SU-DHL-6 (cell line): ENCODE data around the gene ROS1.

Experiments used
- H2AFZ ChIP-seq: fragments of 200-600 bp; sonication (generic); 2 replicates; pipeline ENCODE4 v1.6.1; 2014; ENCODE audit warnings: low read depth, mild to moderate bottlenecking, moderate library complexity, mixed read lengths, antibody characterized with exemption, low read length; ENCODE audit not compliant: severe bottlenecking
- H3F3A ChIP-seq: fragments of 200-600 bp; shearing (Covaris generic); 2 replicates; pipeline ENCODE4 v1.6.0; 2016; ENCODE audit warnings: antibody characterized with exemption, mild to moderate bottlenecking; ENCODE audit not compliant: insufficient read depth
- H3K27ac ChIP-seq: fragments of 200-600 bp; sonication (generic); 2 replicates; pipeline ENCODE4 v1.5.1; 2016; ENCODE audit warnings: low read depth, mild to moderate bottlenecking, low read length, moderate library complexity, mixed read lengths
- H3K27me3 ChIP-seq: fragments of 200-600 bp; sonication (generic), shearing (Covaris generic); 2 replicates; pipeline ENCODE4 v1.6.0; 2014; ENCODE audit warnings: mild to moderate bottlenecking, low read length
- H3K36me3 ChIP-seq: fragments of 200-600 bp; sonication (generic); 2 replicates; pipeline ENCODE4 v1.6.1; 2014; ENCODE audit warnings: mild to moderate bottlenecking, low read length, mixed read lengths
- H3K4me2 ChIP-seq: fragments of 300-600, 200-600 bp; shearing (Covaris generic), sonication (generic); 2 replicates; pipeline ENCODE4 v1.6.0; 2014; ENCODE audit warnings: low read length, low read depth, mild to moderate bottlenecking; ENCODE audit not compliant: poor library complexity, severe bottlenecking
- H3K4me3 ChIP-seq: fragments of 200-600 bp; sonication (generic); 2 replicates; pipeline ENCODE4 v1.5.1; 2014; ENCODE audit warnings: antibody characterized with exemption, low read length, mild to moderate bottlenecking, mixed read lengths; ENCODE audit not compliant: insufficient read depth, poor library complexity, severe bottlenecking
- H3K79me2 ChIP-seq: fragments of 200-600 bp; sonication (generic); 2 replicates; pipeline ENCODE4 v1.6.1; 2014; ENCODE audit warnings: mild to moderate bottlenecking, low read length, moderate library complexity; ENCODE audit not compliant: insufficient read depth
- H3K9ac ChIP-seq: fragments of 200-600 bp; sonication (generic); 2 replicates; pipeline ENCODE4 v1.7.0; 2014; ENCODE audit warnings: mild to moderate bottlenecking, low read length
- H3K9me2 ChIP-seq: fragments of 200-600 bp; sonication (generic); replicated peaks from 2 replicates; pipeline ENCODE4 v1.6.1; 2014; ENCODE audit warnings: low read length; ENCODE audit not compliant: insufficient read depth
- H3K9me3 ChIP-seq: fragments of 200-600 bp; sonication (generic); 2 replicates; pipeline ENCODE4 v1.6.1; 2014; ENCODE audit warnings: low read length, mixed read lengths; ENCODE audit not compliant: insufficient read depth
- H4K20me1 ChIP-seq: fragments of 200-600 bp; sonication (generic); 2 replicates; pipeline ENCODE4 v1.6.1; 2014; ENCODE audit warnings: low read depth, mild to moderate bottlenecking, antibody characterized with exemption, low read length, moderate library complexity, mixed read lengths
- EZH2phosphoT487 ChIP-seq: fragments of 200-600 bp; sonication (generic), shearing (Covaris generic); conservative IDR thresholded peaks from 2 replicates; pipeline ENCODE4 v1.6.1; 2018; ENCODE audit warnings: mild to moderate bottlenecking, antibody characterized with exemption, low read length, moderate library complexity, mixed read lengths
- TF ChIP-seq, protein P1 (sequence below): fragments of 200-600 bp; sonication (generic); IDR thresholded peaks from one replicate; pipeline ENCODE4 v1.5.1; 2017; ENCODE audit warnings: antibody characterized with exemption, mild to moderate bottlenecking, low read length, moderate library complexity; ENCODE audit not compliant: insufficient read depth, poor library complexity, severe bottlenecking

Gene ROS1

GRCh38 chr6:117290173-117290846 lies 135.4 kb downstream of the ROS1 start:
- Histone ChIP-seq H4K20me1 (no peaks in the 10 kb centered on the region), H3K36me3 (no peaks in the 10 kb centered on the region), H3K9me2 (no peaks in the 10 kb centered on the region; the same call in 1 of the 2 replicates), H3K9me3 (no peaks in the 10 kb centered on the region), H3K4me2 (no peak overlapping the region), H3F3A (no peaks in the 10 kb centered on the region), H3K27me3 (no peaks in the 10 kb centered on the region), H3K27ac (no peak overlapping the region), H3K4me3 (no peak overlapping the region), H2AFZ (no peak overlapping the region), H3K79me2 (no peaks in the 10 kb centered on the region), H3K9ac (no peak overlapping the region)
- TF ChIP-seq EZH2phosphoT487: no peak

- H3K27ac ChIP-seq: no peak overlapping the region
- no peak overlapping the region for H3K4me3 ChIP-seq
- no peak overlapping the region for H3K9ac ChIP-seq
- no peaks in the 10 kb centered on the region for H3K36me3 ChIP-seq
- no peaks in the 10 kb centered on the region for H3K27me3 ChIP-seq
- no peaks in the 10 kb centered on the region for H3F3A ChIP-seq
- H3K9me3 ChIP-seq: no peaks in the 10 kb centered on the region
- H3K79me2 ChIP-seq: no peaks in the 10 kb centered on the region
- no peak overlapping the region for H2AFZ ChIP-seq
- H3K4me2 ChIP-seq: no peak overlapping the region
- H4K20me1 ChIP-seq: no peaks in the 10 kb centered on the region
- no peak for TF ChIP-seq EZH2phosphoT487
- TF ChIP-seq, protein P1, sequence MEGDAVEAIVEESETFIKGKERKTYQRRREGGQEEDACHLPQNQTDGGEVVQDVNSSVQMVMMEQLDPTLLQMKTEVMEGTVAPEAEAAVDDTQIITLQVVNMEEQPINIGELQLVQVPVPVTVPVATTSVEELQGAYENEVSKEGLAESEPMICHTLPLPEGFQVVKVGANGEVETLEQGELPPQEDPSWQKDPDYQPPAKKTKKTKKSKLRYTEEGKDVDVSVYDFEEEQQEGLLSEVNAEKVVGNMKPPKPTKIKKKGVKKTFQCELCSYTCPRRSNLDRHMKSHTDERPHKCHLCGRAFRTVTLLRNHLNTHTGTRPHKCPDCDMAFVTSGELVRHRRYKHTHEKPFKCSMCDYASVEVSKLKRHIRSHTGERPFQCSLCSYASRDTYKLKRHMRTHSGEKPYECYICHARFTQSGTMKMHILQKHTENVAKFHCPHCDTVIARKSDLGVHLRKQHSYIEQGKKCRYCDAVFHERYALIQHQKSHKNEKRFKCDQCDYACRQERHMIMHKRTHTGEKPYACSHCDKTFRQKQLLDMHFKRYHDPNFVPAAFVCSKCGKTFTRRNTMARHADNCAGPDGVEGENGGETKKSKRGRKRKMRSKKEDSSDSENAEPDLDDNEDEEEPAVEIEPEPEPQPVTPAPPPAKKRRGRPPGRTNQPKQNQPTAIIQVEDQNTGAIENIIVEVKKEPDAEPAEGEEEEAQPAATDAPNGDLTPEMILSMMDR: no peak
- H3K9me2 ChIP-seq: no peaks in the 10 kb centered on the region; the same call in 1 of the 2 replicates
These were observed 137.5 kb downstream of the ROS1 start for GRCh38 chr6:117288083-117288715.

GRCh38 chr6:117280922-117281321 lies 144.8 kb downstream of the ROS1 start:
- H4K20me1 ChIP-seq: no peaks in the 10 kb centered on the region
- TF ChIP-seq, protein P1: no peak
- no peak for TF ChIP-seq EZH2phosphoT487
- no peak overlapping the region for H3K27ac ChIP-seq

DNA sequence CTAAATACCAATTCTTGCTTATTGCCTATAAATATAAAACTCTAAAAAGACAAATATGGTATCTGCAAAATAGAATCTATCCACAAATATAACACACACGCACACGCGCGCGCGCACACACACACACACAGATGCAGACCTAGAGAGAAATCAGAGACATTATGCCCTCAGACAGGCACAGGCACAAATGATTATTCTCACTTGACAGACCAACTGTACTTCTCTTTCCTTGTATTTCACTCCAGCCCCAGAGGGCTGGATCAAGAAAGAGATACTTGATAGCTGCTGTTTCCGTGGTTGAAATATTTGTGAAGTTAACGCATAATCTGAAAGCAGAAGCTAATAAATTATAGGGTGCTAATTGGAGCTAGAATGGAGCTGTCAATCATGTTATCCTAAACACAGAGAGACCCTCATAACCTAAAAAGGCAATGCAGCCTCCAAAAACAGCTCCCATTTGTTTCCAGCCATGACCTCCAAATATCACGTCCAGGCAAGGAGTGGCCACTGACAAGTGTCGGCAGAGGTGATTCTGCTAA lies 148.9 kb downstream of the ROS1 start:
- Histone ChIP-seq H4K20me1 (no peaks in the 10 kb centered on the region), H3K27ac (no peak overlapping the region), H2AFZ (no peak overlapping the region), H3K79me2 (no peaks in the 10 kb centered on the region), H3K27me3 (no peaks in the 10 kb centered on the region), H3K9me2 (no peaks in the 10 kb centered on the region), H3F3A (no peaks in the 10 kb centered on the region), H3K36me3 (no peaks in the 10 kb centered on the region), H3K9me3 (no peaks in the 10 kb centered on the region), H3K9ac (no peak overlapping the region), H3K4me2 (no peak overlapping the region), H3K4me3 (no peak overlapping the region)
- no peak for TF ChIP-seq EZH2phosphoT487
- TF ChIP-seq, protein P1: no peak

More at GRCh38 chr6:117280922-117281321, 144.8 kb downstream of the ROS1 start:
- H3K36me3 ChIP-seq: no peaks in the 10 kb centered on the region
- H3K4me3 ChIP-seq: no peak overlapping the region
- no peaks in the 10 kb centered on the region for H3K27me3 ChIP-seq
- H3K9me3 ChIP-seq: no peaks in the 10 kb centered on the region
- no peak overlapping the region for H3K9ac ChIP-seq
- H3K4me2 ChIP-seq: no peak overlapping the region
- no peaks in the 10 kb centered on the region for H3K79me2 ChIP-seq
- H2AFZ ChIP-seq: no peak overlapping the region
- H3K9me2 ChIP-seq: no peaks in the 10 kb centered on the region
- no peaks in the 10 kb centered on the region for H3F3A ChIP-seq
